ENCODE measurements around the gene LCTL.
"Not testable (repeated sequence)": the region's sequence is repeated elsewhere in the genome, so short reads cannot be mapped to it uniquely, and the experiment has no call there.

The LCTL gene

DNA sequence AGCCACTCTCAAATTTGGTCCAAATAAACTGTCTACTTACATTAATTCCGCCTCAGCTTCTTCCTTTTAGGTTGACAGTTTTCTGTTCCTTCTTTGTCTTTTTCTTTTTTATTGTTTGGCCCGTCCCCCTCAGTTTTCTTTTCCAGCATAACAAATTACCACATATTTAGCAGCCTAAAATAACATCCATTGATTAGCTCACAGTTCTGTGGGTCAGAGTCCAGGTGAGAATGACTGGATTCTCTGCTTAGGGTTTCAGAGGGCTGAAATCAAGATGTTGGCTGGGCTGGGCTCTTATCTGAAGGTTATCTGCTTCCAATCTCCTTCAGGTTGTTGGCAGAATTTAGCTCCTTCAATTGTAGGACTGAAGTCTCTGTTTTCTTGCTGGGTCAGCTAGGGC, 24.6 kb upstream of the LCTL start:
- no peak for DNase-seq

DNA sequence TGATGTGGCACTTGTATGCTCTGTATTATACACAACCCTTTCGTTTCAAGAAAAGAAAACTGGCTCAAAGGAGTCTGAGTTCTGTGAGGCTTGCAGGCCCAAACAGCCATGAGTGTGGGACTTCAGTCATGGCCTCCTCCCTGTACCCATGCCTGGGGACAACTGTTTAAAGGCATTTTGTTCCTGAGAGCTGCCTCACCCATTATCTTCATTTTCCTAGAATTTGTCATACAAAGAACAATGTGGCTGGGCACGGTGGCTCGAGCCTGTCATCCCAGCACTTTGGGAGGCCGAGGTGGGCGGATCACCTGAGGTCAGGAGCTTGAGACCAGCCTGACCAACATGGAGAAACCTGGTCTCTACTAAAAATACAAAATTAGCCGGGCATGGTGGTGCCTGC, 23.6 kb upstream of the LCTL start:
- not testable (repeated sequence) for DNase-seq

DNA sequence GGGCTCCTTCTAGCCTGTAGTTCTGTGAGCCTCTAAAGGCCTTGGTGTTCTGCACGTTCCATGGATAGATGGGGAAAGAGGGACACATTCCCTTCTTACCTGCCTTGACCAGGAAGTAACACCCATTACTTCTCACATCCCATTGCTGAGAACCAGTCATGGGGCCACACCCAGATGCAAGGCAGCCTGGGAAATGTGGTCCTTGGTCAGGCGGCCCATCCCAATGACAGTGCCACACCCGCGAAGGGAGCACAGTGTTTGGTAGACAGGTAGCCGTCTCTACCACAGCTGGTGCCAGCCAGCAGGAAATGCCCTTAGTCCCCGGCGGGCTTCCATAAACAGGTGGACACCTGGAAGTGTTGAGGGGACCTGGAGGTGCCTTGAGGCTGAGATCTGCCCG, 23.2 kb upstream of the LCTL start:
- DNase-seq: no peak

DNA sequence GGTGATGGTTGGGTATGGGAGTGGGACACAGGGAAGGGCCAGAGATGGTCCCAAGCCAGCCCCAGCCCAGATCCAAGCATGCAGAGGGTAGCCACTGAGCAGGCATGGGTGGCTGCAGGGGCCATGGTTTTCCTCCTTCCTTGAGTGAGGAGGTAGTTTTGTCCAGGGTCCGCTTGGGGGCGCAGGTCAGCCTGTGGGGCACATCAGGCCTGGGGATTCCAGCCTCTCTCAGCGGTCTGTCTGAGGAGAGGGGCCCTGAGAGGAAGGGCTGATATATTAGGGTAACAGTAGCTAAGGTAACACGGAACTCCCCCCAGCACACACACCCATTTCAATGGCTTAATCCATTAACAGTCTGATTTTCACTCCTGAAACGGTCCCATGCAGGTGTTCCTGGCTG, 22.7 kb upstream of the LCTL start:
- DNase-seq: no peak

DNA sequence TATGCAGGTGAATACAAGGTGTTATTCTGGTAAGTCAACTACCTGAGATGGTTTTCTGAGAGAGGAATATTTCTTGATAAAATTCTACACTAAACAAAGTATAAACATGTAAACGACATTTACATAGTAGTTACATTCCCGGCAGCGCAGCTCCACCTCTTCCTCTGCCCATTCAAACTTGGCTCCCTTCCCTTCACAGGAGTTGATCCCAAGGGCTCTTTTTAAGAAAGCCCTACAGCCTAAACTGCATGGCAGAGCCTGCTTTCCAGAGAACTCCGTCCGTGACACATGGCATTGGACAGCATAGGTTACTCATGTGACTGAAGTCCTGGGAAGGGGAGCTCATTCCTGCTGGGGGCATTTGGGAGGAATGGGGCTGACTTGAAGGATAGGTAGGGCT, 22.0 kb upstream of the LCTL start:
- no peak for DNase-seq

DNA sequence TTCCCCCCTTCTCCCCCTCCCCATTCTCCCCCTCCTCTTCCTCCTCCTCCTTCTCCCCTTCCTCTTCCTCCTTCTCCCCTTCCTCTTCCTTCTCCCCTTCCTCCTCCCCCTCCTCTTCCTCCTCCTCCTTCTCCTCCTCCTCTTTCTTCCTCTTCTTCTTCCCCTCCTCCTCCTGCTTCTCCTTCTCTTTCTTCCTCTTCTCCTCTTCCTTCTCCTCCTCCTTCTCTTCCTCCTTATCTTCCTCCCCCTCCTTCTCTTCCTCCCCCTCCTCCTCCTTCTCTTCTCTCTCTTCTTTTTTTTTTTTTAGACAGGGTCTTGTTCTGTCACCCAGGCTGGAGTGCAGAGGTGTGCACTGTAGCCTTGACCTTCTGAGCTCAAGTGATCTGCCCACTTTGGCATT, 21.2 kb upstream of the LCTL start:
- no peak for DNase-seq

DNA sequence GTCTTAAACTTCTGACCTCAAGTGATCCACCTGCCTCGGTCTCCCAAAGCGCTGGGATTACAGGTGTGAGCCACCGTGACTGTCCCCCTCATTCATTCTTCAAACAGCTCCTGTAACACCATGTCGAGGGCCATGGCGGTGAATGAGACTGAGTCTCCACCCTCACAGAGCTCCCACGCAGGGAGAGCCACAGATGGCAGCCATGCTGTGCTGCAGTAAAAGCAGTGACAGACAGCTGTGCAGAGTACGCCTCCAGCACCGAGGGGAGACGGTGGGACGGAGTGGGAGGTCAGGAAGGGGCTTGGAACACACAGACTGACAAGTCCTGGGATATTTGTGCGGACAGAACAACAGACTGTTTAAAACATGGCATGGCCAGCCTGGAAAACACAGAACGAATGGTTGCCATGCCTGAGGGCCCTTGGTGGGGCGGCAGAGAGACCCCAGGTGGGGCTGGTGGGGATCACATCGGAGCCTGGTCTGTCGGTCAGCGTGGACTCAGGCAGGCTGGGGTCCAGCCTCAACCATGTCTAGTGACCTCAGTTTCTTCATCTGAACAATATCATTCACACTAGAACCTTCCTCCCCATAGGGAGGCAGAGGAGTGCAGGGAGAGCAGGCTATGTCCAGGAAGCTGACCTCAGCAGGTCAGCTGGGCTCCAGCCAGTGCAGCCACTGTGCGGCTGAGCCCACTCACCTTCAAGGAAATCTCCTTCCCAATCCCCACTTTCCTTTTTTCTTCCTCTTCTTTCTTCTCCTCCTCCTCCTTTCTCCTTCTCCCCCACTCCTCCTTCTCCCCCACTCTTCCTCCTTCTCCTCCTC, 20.6 kb upstream of the LCTL start:
- DNase-seq: no peak

DNA sequence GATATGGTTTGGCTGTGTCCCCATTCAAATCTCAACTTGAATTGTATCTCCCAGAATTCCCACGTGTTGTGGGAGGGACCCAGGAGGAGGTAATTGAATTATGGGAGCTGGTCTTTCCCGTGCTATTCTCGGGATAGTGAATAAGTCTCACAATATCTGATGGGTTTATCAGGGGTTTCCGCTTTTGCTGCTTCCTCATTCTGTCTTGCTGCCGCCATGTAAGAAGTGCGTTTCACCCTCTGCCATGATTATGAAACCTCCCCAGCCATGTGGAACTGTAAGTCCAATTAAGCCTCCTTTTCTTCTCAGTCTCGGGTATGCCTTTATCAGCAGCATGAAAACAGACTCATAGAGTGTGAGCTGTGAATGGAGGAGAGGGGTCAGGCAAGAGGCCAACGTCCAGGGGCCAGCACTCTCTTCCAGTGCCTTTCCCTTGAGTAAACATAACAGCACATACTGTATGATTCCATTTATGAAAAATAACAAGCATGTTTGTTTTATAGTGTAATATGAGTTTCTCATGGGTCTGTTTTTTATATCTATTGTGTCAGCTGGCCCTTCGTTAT, 16.3 kb upstream of the LCTL start:
- DNase-seq: no peak

DNA sequence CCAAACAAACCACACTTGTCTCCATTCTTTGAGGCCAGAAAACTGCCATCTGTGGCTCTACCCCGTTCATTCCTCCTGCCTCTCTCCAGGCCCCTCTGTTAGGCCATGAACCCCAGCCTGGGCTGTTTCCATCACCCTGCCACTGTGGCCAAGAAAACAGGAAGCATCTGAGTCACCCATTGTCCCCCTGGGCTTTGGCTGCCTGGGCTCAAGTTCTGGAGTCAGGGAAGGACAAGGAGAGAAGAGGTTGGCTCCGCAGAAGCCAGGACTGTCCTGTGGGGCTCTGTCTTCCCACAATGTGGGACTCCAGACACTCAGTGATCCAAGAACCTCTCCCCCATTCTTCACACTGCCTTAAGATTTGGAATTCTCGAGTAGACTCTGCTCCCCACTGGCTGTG, 14.8 kb upstream of the LCTL start:
- DNase-seq: no peak

DNA sequence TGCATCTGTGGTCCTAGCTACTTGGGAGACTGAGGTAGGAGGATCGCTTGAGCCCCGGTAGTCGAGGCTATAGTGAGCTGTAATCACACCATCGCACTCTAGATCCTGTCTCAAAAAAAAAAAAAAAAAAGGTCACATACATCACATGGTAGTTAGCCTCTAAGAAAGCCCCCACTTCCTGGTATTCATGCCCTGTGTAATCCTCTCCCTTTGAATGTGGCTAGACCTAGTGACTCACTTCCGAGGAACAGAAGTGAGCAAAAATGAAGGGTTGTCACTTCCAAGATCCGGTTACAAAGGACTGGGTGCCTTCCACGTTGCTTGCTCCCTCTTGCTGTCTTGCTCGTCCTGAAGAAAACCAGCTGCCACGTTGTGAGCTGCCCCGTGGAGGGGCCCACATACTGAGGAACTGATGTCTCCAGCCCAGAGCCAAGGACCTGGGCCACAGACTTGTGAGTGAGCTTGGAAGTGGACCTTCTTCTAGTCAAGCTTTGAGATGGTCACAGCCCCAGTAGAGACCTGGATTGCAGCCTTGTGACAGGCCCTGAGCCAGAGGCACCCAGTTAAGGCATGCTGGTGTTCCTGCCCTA, 12.6 kb upstream of the LCTL start:
- no peak for DNase-seq

DNA sequence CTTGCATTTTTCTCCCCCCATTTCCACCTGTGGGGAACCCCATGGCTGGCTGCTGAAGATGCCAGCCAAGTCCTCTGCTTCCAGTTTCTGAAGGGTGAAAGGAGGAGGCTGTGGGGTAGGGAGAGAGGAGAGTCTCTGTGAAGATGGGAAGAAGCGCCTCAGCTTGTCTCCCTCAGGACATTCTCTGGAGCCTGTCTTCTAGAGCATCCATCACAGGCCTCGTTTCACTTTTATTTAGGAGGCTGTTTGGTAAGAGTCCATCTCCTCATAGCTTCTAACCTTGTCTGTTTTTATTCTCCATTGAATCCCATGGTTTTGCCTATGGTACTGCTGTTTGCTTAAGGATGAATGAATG, 8.8 kb upstream of the LCTL start:
- DNase-seq: no peak

DNA sequence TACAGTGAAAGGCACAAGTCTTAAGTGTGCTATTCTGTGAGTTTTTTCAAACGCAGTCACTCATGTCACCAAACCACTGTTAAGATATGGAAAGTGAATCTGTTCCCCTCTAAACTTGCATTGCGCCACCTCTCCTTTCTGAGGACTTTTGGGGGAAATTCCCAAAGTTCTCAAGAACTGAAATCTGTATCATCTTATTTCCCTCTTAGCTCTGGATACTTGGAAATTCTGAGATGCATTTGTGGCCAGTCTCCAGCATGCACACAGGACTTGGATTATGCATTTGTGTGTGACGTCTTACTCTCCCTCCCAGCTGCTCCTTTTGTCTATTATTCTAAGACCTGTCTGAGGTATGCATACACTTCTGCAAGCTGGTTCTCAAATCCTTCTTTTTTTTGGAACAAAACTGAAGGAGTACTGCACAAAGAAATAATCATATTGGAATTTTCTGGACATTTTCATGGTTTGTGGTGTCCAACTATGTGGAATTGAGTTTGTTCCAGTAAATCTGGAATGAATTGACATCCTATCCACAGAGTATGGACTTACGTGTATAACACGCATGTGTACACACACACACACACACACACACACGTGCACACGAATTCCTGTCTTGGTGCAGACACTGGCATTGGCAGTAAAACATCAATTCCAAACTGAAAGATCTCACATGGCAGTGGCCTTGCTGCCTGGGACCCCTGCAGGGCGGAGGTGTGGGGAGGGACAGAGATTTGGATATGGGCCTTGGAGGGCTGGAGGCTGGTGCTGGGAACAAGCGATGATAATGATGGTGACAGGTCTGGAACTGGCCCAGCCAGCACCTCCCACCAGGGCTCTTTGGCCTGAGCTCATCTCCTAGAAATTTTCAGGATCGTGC, 8.2 kb upstream of the LCTL start:
- DNase-seq: no peak

DNA sequence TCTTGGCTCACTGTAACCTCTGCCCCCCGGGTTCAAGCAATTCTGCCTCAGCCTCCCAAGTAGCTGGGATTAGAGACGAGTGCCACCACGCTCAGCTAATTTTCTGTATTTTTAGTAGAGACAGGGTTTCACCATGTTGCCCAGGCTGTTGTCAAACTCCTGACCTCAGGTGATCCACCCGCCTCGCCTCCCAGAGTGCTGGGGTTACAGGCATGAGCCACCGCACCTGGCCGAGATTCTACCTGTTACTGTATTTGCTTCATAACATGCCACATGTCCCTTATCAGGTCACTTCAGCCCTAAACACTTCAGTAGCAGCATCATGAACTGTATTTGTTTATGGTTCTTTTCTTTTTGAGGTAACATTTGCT, 7.5 kb upstream of the LCTL start:
- no peak for DNase-seq

DNA sequence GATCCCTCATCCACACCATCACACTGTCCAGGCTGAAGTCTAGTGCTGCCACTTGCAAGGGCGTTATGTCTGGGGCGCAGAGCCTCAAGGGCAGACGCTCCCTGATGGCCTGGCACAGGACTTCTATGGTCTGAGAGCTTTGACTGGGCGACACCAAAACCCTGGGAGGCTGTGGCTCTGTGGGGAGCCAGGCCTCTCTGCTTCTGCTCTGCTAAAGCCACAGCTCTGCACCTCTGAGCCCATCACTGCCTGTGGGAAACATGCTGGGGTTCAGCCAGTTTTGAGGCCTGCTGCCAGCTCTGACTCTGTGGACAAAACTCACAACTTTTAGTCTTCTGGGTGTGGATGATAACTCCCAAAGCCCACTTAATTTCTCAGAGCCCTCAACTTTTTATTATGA, 6.3 kb upstream of the LCTL start:
- DNase-seq: no peak

DNA sequence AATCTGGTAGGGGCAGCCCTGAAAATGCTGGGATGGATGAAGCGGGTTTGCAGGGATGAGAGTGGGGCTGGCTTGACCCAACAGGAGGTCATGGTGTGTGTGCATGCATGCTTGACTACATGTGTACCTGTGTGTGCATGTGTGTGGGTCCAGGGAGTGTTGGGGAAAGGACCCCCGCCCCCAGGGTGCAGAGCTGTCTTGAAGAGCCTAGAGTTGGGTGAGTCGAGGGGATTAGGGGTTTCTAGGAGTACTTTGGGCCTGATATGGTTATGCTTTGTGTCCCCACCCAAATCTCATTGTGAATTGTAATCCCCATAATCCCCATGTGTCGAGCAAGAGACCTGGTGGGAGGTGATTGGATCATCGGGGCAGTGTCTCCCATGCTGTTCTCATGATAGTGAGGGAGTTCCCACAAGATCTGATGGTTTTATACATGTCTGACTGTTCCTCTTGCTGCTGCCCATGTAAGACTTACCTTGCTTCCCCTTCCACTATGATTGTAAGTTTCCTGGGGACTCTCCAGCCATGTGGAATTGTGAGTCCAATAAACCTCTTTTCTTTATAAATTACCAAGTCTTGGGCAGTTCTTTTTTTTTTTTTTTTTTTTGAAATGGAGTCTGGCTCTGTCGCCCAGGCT, 5.2 kb upstream of the LCTL start:
- no peak for DNase-seq

DNA sequence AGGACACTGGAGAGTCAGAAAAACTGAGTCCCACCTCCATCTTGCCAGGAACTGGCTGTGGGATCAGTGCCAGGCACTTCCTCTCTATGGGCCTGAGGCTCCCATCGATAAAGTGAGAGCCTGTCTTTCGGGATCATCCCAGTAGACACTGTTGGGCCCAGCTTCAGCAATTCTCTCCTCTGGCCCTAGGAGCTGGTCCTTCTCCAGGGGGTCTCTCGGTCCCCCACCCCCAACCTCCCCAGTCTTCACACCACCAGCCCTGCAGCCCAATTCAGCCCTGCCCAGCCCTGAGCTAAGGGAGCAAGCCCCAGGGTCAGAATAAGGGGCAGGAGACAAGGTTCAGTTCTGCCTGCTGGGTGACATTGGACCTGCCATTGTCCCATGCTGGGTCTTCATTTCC, 4.5 kb upstream of the LCTL start:
- DNase-seq: no peak

DNA sequence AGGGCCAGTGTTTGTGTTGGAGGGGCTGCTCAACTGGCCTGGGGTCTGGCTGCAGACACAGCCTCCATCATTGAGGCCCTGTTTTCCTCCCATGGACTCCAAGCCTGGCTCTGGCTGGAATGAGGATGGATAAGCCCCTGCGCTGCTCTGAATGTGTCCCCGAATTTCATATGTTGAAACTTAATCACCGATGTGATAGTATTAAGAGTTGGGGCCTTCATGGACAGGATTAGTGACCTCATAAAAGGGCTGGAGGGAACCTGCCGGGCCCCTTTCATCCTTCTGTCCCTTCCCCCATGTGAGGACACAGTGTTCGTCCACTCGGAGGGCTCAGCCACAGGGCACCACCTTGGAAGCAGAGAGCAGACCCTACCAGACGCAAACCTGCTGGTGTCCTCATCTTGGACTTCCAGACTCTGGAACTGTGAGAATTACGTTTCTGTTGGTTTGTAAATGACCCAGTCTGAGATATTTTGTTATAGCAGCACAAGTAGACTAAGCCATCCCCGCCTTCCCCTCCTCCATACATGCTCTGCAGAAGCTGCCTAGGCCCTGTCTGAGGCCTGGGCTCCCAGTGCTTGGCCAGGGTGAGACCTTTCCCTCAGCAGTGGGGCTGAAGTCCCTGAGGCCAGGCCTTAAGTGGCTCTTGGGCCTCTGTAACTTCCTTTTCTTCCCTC, 3.8 kb upstream of the LCTL start:
- DNase-seq: no peak

DNA sequence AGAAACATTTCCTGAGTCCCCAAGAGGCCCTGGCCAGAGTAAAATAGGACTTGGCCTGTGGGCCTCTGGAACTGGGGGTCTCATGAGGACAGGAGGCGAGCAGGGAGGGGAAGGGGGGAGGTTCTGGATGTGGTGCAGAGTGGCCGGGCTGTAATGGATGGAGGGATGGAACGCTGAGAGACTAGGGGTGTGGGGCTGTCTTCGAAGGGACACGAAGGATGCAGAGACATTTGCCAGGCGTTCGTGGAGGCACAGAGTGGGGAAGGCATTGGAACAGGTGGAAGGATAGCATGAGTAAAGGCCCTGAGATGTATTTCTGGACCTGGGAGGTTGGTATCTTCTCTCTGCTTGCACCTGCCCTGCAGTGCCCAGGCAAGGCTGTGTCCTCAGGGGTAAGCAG, 2.1 kb upstream of the LCTL start:
- DNase-seq: no peak

DNA sequence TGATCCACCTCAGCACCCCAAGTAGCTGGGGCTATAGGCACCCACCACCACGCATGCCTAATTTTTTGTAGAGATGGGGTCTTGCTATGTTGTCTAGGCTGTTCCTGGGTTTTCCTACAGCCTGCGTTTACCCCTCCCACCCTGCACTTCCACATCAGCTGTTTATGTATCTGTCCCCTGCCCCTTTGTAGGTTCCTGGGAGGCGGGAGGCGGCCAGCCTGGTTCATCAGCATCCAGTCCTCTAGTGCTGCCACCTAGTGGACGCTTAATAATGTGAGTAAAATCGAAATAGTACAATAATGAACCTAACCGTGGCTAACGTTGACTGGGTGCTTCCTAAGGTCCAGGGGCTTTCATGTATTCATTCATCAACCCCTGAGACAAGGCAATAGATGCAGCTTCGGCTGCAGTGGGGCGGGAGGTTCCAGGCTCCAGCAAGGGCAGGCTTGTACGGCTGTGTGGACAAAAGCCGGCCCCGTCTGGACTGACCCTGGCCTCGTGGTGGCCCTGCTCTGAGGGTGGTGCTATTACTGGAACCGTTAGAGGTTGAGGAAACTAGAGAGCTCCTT, 1.2 kb upstream of the LCTL start:
- peak; percentile 45 for DNase-seq

DNA sequence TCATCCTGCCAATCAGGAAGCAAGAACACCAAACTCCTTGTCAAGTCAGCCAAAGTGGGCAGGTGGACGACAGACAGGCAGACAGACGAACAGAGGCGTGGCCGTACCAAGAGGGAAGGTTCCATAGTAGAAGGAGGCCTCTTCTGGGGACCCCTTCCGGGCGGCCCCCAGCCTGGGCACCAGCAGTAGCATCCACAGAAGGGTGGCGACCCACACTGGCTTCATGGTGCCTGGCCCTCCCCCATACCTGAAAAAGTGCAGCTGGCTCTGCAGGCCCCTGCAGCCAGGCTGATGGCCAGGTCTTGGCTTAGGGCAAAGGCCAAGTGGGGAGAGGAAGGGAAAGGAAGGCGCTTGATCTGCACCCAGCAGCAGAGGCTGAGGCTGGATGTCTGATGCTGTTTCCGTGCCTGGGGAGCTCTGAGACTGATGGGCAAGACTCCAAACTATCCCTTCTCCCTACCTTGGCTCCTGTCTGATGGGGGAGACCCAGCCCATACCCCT, 607 bp downstream of the LCTL start:
- no peak for DNase-seq

DNA sequence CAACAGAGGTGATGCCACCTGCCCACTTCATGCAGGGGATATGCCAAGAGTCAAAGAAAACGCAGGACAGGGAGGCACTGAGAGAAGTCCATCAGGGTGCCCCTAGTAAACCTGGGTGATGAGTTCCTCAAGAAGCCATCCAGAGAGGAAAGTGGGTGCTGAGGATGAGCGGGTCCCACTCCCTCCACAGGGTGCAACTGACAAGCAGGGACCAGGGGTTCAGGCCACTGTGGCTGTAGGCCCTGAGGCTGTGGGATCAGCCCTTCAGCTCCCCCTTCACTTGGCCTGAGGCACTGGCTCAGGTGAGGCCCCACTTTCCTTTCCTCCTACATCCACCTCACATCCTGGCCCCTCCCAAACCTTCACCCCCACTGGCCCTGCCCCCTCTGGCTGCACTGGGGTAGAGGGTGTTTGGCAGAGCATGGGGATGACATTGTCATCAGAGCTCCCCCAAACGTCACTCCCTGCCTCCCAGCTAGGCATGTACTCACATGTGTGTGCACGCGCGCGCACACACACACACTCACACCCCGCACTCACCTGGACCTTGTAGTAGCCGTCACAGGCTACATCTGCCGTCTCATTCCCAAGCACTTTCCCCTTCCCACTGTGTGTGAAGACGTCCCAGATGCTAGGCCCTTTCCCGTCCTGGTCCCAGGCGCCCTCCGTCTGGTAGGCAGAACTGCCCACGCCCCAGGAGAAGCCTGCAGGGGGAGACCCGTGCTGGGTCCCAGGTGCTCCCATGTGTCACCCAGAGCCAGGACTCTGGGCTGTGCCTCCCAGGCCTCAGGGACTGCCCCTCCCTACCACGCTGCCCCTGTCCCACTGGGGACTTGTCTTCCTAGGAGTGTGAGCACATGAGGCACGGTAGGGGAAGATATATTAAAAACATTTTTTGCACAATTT, 1.4 kb downstream of the LCTL start:
- DNase-seq: no peak

Data from NCI-H748 treated with DMSO at 0.1 percent for 48 hours (cell line).